ENCODE measurements around the gene LRGUK.
A peak's percentile ranks its signal among the peaks of the same experiment; 100 is the strongest.

The LRGUK gene

DNA sequence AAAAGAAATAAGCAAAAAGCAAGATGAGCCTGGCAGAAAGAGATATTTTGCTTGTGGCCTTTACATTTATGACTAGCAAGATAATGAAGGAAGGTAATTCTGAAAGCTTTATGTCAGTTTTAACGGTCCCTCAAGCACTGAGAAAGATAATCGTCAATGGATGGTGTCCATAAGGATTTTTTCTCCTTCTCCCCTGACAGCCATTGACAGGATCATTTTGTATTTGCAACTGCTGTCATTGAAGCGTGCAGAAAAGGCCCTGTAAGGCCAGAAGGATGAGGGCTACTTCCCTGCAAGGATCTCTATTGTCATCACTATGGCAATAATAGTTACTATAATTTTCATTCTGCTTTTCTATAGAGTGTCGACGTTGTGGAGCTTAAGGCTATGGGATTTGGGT, 994 bp upstream of the LRGUK start:
- Histone ChIP-seq H3K4me3 (ENCODE audit: low read length in 2 of 2) (no peak overlapping the region), H3K4me1 (ENCODE audit: control insufficient read depth in 2 of 2, insufficient read depth in 2 of 2, low read length in 2 of 2) (peaks cover 0 to 4% of the 10 kb centered on the region in 2 donors), H3K36me3 (ENCODE audit: control insufficient read depth in 2 of 2, insufficient read depth in 2 of 2, low read length in 2 of 2) (no peaks in the 10 kb centered on the region), H3K9ac (ENCODE audit: low read depth in 1 of 2, low read length in 2 of 2) (no peak overlapping the region), H3K27ac (ENCODE audit: low read depth in 2 of 2, low read length in 2 of 2) (no peak overlapping the region), H3K27me3 (ENCODE audit: control insufficient read depth in 2 of 2, insufficient read depth in 2 of 2, low read length in 2 of 2) (peaks cover 0 to 2% of the 10 kb centered on the region in 2 donors), H3K9me3 (ENCODE audit: control insufficient read depth in 2 of 2, low read length in 2 of 2) (no peaks in the 10 kb centered on the region)

- Histone ChIP-seq H3K36me3 (ENCODE audit: control insufficient read depth in 2 of 2, insufficient read depth in 2 of 2, low read length in 2 of 2) (no peaks in the 10 kb centered on the region), H3K9me3 (ENCODE audit: control insufficient read depth in 2 of 2, low read length in 2 of 2) (no peaks in the 10 kb centered on the region), H3K9ac (ENCODE audit: low read depth in 1 of 2, low read length in 2 of 2) (no peak overlapping the region), H3K27me3 (ENCODE audit: control insufficient read depth in 2 of 2, insufficient read depth in 2 of 2, low read length in 2 of 2) (peaks cover 0 to 2% of the 10 kb centered on the region in 2 donors), H3K27ac (ENCODE audit: low read depth in 2 of 2, low read length in 2 of 2) (no peak overlapping the region), H3K4me1 (ENCODE audit: control insufficient read depth in 2 of 2, insufficient read depth in 2 of 2, low read length in 2 of 2) (peaks cover 0 to 4% of the 10 kb centered on the region in 2 donors), H3K4me3 (ENCODE audit: low read length in 2 of 2) (peak overlapping the region; percentile 72 to 96)
These were observed 559 bp upstream of the LRGUK start for GRCh38 chr7:134126596-134126965.

- H3K27ac ChIP-seq (ENCODE audit: low read depth in 2 of 2, low read length in 2 of 2): no peak overlapping the region
- H3K9ac ChIP-seq (ENCODE audit: low read depth in 1 of 2, low read length in 2 of 2): no peak overlapping the region
- peaks cover 0 to 4% of the 10 kb centered on the region in 2 donors for H3K4me1 ChIP-seq (ENCODE audit: control insufficient read depth in 2 of 2, insufficient read depth in 2 of 2, low read length in 2 of 2)
- H3K9me3 ChIP-seq (ENCODE audit: control insufficient read depth in 2 of 2, low read length in 2 of 2): no peaks in the 10 kb centered on the region
- H3K36me3 ChIP-seq (ENCODE audit: control insufficient read depth in 2 of 2, insufficient read depth in 2 of 2, low read length in 2 of 2): no peaks in the 10 kb centered on the region
- peaks cover 0 to 2% of the 10 kb centered on the region in 2 donors for H3K27me3 ChIP-seq (ENCODE audit: control insufficient read depth in 2 of 2, insufficient read depth in 2 of 2, low read length in 2 of 2)
- H3K4me3 ChIP-seq (ENCODE audit: low read length in 2 of 2): no peak overlapping the region
These were observed 1.7 kb downstream of the LRGUK start for GRCh38 chr7:134128829-134129228.

DNA sequence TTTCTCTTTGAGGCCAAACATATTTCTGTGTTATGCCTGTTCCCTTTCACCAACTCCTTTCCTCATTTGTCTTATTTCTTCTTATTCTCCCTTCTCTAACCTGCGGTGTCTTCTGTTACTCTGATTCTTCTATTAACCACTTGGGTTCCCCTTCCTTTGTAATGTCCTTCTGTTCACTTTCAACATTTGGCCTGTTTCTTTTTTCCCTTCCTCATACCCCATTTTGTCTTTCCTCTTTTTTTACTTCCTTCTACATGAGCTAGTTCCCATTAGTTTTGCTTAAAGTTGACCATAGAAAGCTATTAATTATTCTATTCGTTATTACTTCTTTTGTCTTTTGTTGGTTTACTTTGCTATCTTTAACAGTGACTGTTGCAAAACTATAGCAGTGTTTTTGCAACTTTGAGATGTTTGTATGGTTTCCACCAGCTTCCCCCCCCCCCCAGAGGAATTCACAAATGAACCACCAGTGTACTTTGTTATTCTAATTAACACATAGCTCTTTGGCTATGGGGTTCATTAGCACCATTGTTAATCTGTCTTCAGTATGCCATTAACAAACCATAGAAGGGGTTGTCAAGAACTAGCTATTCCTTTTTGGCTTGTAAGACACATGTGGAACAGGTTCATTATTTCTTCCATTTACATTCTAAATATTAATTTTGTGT, 2.9 kb downstream of the LRGUK start:
- Histone ChIP-seq H3K9me3 (ENCODE audit: control insufficient read depth in 2 of 2, low read length in 2 of 2) (no peaks in the 10 kb centered on the region), H3K27me3 (ENCODE audit: control insufficient read depth in 2 of 2, insufficient read depth in 2 of 2, low read length in 2 of 2) (peaks cover 0 to 2% of the 10 kb centered on the region in 2 donors), H3K36me3 (ENCODE audit: control insufficient read depth in 2 of 2, insufficient read depth in 2 of 2, low read length in 2 of 2) (no peaks in the 10 kb centered on the region), H3K4me3 (ENCODE audit: low read length in 2 of 2) (no peak overlapping the region), H3K4me1 (ENCODE audit: control insufficient read depth in 2 of 2, insufficient read depth in 2 of 2, low read length in 2 of 2) (peaks cover 0 to 4% of the 10 kb centered on the region in 2 donors), H3K9ac (ENCODE audit: low read depth in 1 of 2, low read length in 2 of 2) (no peak overlapping the region), H3K27ac (ENCODE audit: low read depth in 2 of 2, low read length in 2 of 2) (no peak overlapping the region)

DNA sequence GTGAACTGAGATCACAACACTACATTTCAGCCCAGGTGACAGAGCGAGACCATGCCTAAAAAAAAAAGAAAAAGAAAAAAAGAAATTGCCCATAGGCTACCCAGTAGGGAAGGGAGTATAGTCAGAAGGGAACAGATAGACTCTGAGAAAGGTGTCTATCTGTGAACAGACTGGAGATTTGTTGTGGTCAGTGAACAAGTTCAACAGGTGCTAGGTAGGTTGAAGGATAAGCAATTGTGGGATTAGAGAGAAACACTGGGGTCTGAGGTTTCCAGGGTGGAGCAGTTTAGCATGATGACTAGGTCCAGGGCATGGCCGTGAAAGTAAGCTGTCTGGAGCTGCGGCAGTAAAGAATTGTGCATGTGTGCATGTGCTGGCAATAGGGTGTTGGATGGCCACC, 6.9 kb downstream of the LRGUK start:
- no peak overlapping the region for H3K4me3 ChIP-seq (ENCODE audit: low read length in 2 of 2)
- H3K9ac ChIP-seq (ENCODE audit: low read depth in 1 of 2, low read length in 2 of 2): no peak overlapping the region
- no peaks in the 10 kb centered on the region for H3K27me3 ChIP-seq (ENCODE audit: control insufficient read depth in 2 of 2, insufficient read depth in 2 of 2, low read length in 2 of 2)
- no peak overlapping the region for H3K27ac ChIP-seq (ENCODE audit: low read depth in 2 of 2, low read length in 2 of 2)
- H3K4me1 ChIP-seq (ENCODE audit: control insufficient read depth in 2 of 2, insufficient read depth in 2 of 2, low read length in 2 of 2): no peaks in the 10 kb centered on the region
- no peaks in the 10 kb centered on the region for H3K9me3 ChIP-seq (ENCODE audit: control insufficient read depth in 2 of 2, low read length in 2 of 2)
- H3K36me3 ChIP-seq (ENCODE audit: control insufficient read depth in 2 of 2, insufficient read depth in 2 of 2, low read length in 2 of 2): no peaks in the 10 kb centered on the region

DNA sequence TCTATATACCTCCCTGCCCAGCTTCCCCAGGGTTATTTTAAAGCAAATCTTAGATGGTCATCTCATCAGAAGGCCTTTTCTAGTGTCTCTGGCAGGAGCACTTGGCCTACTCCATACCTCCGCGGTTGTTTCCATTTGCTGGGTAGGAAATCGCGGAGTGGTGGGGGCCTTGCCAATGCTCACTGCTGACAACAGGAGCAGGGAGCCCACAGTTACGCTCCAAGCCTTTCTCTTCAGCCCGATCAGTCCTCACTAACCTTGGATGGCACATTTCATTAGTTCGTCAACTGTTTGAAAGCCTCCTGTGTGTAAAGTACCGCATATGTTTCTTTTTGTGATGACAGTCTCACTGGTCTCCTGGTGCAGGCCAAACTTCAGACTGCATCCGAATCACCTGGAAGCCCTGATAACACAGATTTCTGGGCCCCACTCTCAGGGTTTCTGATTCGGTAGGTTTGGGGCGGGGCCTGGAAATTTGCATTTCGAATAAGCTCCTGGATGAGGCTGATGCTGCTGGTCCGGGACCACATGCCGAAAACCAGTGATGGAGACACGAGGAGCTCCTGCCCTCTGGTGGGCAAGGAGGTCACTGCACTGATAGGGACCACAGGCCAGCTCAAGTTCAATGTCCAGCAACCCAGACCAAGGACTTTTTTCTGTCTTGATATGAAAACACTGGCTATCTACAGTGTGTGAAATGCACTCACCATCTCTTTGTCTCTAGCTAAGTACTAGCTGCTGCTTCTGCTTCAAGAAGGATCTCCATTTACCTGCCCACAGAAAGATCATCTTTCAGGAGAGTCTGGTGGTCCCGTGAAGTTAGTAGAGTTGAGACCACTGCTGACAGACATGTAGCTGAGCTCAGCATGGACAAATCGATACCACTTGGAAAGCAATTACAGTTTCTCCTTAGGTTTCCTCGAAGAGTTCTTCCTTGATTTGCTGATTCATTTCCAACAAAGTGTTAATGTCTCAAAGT, 14.0 kb downstream of the LRGUK start:
- H3K9ac ChIP-seq (ENCODE audit: low read depth in 1 of 2, low read length in 2 of 2): no peak overlapping the region
- no peaks in the 10 kb centered on the region for H3K9me3 ChIP-seq (ENCODE audit: control insufficient read depth in 2 of 2, low read length in 2 of 2)
- H3K36me3 ChIP-seq (ENCODE audit: control insufficient read depth in 2 of 2, insufficient read depth in 2 of 2, low read length in 2 of 2): no peaks in the 10 kb centered on the region
- no peak overlapping the region for H3K27ac ChIP-seq (ENCODE audit: low read depth in 2 of 2, low read length in 2 of 2)
- no peaks in the 10 kb centered on the region for H3K4me1 ChIP-seq (ENCODE audit: control insufficient read depth in 2 of 2, insufficient read depth in 2 of 2, low read length in 2 of 2)
- no peaks in the 10 kb centered on the region for H3K27me3 ChIP-seq (ENCODE audit: control insufficient read depth in 2 of 2, insufficient read depth in 2 of 2, low read length in 2 of 2)
- no peak overlapping the region for H3K4me3 ChIP-seq (ENCODE audit: low read length in 2 of 2)

DNA sequence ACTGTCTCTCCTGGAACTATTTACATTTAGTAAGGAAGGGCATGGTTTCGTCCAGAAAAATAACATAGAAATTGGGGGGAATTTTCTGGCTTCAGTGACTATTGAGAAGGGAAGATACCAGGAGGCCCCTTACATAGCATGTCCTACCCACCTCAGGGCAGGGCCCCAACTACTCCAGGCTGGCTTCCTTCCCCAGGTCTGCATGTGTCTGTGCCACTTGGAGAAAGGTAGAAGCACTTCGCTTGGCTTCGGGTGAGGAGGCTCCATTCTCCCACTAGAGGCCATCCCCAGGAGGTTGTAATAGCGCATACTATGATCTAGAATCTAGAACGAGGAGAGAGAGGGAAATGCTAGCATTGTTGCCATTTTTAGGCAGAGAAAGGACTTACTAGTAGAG, 14.7 kb downstream of the LRGUK start:
- H3K9me3 ChIP-seq (ENCODE audit: control insufficient read depth in 2 of 2, low read length in 2 of 2): no peaks in the 10 kb centered on the region
- H3K27ac ChIP-seq (ENCODE audit: low read depth in 2 of 2, low read length in 2 of 2): no peak overlapping the region
- no peaks in the 10 kb centered on the region for H3K27me3 ChIP-seq (ENCODE audit: control insufficient read depth in 2 of 2, insufficient read depth in 2 of 2, low read length in 2 of 2)
- no peak overlapping the region for H3K4me3 ChIP-seq (ENCODE audit: low read length in 2 of 2)
- H3K4me1 ChIP-seq (ENCODE audit: control insufficient read depth in 2 of 2, insufficient read depth in 2 of 2, low read length in 2 of 2): no peaks in the 10 kb centered on the region
- no peaks in the 10 kb centered on the region for H3K36me3 ChIP-seq (ENCODE audit: control insufficient read depth in 2 of 2, insufficient read depth in 2 of 2, low read length in 2 of 2)
- no peak overlapping the region for H3K9ac ChIP-seq (ENCODE audit: low read depth in 1 of 2, low read length in 2 of 2)

GRCh38 chr7:134153493-134154136, 26.5 kb downstream of the LRGUK start:
- Histone ChIP-seq H3K4me1 (ENCODE audit: control insufficient read depth in 2 of 2, insufficient read depth in 2 of 2, low read length in 2 of 2) (no peaks in the 10 kb centered on the region), H3K9me3 (ENCODE audit: control insufficient read depth in 2 of 2, low read length in 2 of 2) (no peaks in the 10 kb centered on the region), H3K4me3 (ENCODE audit: low read length in 2 of 2) (no peak overlapping the region), H3K36me3 (ENCODE audit: control insufficient read depth in 2 of 2, insufficient read depth in 2 of 2, low read length in 2 of 2) (no peaks in the 10 kb centered on the region), H3K9ac (ENCODE audit: low read depth in 1 of 2, low read length in 2 of 2) (no peak overlapping the region), H3K27ac (ENCODE audit: low read depth in 2 of 2, low read length in 2 of 2) (no peak overlapping the region), H3K27me3 (ENCODE audit: control insufficient read depth in 2 of 2, insufficient read depth in 2 of 2, low read length in 2 of 2) (no peaks in the 10 kb centered on the region)

DNA sequence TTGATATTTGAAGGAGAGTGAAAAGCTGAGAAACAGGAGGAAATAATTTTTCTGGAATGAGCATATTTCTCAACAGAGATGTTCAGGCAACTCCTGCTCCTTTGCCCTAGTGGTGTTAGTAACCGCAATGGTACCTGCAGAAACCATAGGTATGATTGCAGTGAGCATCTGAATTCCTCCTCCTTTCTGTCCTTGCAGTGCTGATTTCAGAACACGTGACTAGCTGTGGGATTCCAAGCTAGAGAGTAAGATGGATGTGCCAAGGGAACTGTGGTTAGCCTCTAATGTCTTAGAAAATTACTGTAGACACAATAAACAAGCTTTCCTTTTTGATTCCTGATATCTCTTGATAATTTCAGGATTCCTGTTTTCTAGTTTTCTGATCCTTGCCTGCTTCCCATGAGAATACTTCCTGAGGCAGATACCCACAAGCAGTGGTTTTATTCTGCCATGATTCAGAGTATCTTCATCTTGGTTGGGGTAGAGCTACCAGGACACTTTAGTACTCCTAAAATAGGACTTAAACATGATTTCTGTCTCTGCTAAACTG, 27.5 kb downstream of the LRGUK start:
- Histone ChIP-seq H3K4me1 (ENCODE audit: control insufficient read depth in 2 of 2, insufficient read depth in 2 of 2, low read length in 2 of 2) (no peaks in the 10 kb centered on the region), H3K4me3 (ENCODE audit: low read length in 2 of 2) (no peak overlapping the region), H3K36me3 (ENCODE audit: control insufficient read depth in 2 of 2, insufficient read depth in 2 of 2, low read length in 2 of 2) (no peaks in the 10 kb centered on the region), H3K9ac (ENCODE audit: low read depth in 1 of 2, low read length in 2 of 2) (no peak overlapping the region), H3K27me3 (ENCODE audit: control insufficient read depth in 2 of 2, insufficient read depth in 2 of 2, low read length in 2 of 2) (no peaks in the 10 kb centered on the region), H3K9me3 (ENCODE audit: control insufficient read depth in 2 of 2, low read length in 2 of 2) (no peaks in the 10 kb centered on the region), H3K27ac (ENCODE audit: low read depth in 2 of 2, low read length in 2 of 2) (no peak overlapping the region)

DNA sequence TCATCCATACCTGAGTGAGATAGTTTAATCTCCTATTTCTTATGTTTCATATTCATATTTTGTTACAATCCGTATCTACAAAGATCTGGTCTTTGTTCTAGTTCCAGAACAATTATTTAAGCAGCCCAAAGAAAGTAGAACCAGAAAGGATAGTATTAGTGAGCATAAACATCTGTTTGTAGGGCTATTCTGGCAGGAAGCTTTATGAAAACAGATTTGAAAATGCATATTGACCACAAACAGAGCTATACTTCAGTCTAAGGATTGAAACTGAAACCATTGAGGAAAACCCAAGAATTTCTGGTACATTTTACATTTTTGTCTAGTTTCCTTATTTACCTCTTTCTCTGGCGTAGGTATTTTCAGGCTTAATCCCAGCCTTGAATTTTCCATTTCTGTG, 28.1 kb downstream of the LRGUK start:
- Histone ChIP-seq H3K27ac (ENCODE audit: low read depth in 2 of 2, low read length in 2 of 2) (no peak overlapping the region), H3K36me3 (ENCODE audit: control insufficient read depth in 2 of 2, insufficient read depth in 2 of 2, low read length in 2 of 2) (no peaks in the 10 kb centered on the region), H3K9me3 (ENCODE audit: control insufficient read depth in 2 of 2, low read length in 2 of 2) (no peaks in the 10 kb centered on the region), H3K9ac (ENCODE audit: low read depth in 1 of 2, low read length in 2 of 2) (no peak overlapping the region), H3K4me1 (ENCODE audit: control insufficient read depth in 2 of 2, insufficient read depth in 2 of 2, low read length in 2 of 2) (no peaks in the 10 kb centered on the region), H3K4me3 (ENCODE audit: low read length in 2 of 2) (no peak overlapping the region), H3K27me3 (ENCODE audit: control insufficient read depth in 2 of 2, insufficient read depth in 2 of 2, low read length in 2 of 2) (no peaks in the 10 kb centered on the region)
